Pancreas (tissue), 10 donors: Measurements from ENCODE around the gene TMOD2. TPM values are rescaled to one million over a fixed set of nuclear protein-coding genes. Genes with fewer than 3 reads are reported as not detected.
A peak's percentile ranks its signal among the peaks of the same experiment; 100 is the strongest.

Source experiments
- ATAC-seq, 4 donors: fragments of 200-7000 bp; cut with Tn5 transposase; one replicate each; pipeline versions ENCODE4 v1.8.0 to v1.9.1; 2020; ENCODE audit warnings: mild to moderate bottlenecking in 4 of 4, moderate library complexity in 4 of 4
- DNase-seq, 6 donors: peaks; one replicate each; pipeline ENCODE4 v3.0.0-alpha.2; 2020
- FAIRE-seq: peaks from 2 replicates; lab custom pipeline; 2012; peaks lifted over from hg19 to GRCh38; lab: Jason Lieb, UNC
- H3K27ac ChIP-seq, 4 donors: fragments of 200-600 bp; sonication (generic); 1 replicate in 3 of 4; 2 replicates in 1 of 4; pipeline versions ENCODE4 v1.5.0 to v1.8.0; 2020
- H3K27me3 ChIP-seq, 4 donors: fragments of 200-600 bp; one replicate each; pipeline ENCODE4 v1.8.0; 2021
- H3K36me3 ChIP-seq, 3 donors: fragments of 200-600 bp; sonication (generic) in 1 of 3; one replicate each; pipeline versions ENCODE4 v1.5.0 to v1.8.0; 2020 to 2021
- H3K4me1 ChIP-seq, 3 donors: fragments of 200-600 bp; one replicate each; pipeline ENCODE4 v1.8.0; 2021
- H3K4me3 ChIP-seq, 4 donors: fragments of 200-600 bp; sonication (generic) in 2 of 4; one replicate each; pipeline versions ENCODE4 v1.5.0 to v1.8.0; 2020 to 2021
- H3K9me3 ChIP-seq, 4 donors: fragments of 200-600 bp; one replicate each; pipeline ENCODE4 v1.8.0; 2021
- WGBS, 2 donors: extraction: QIAGEN DNeasy Blood & Tissue Kit; methylation state at CpG; one replicate each; pipeline ENCODE4 v1.1.7; 2013; 5-methylcytosine and 5-hydroxymethylcytosine counted together
- intact Hi-C, 3 donors: fragments of 100-400 bp; cut with DNase I; formaldehyde crosslinking; loops; one replicate each; pipeline versions ENCODE4 v1.11.1 to v1.14.2; 2022
- polyA plus RNA-seq, 2 donors: library from polyadenylated mRNA; stranded (reverse); fragments of 200-250 nt; gene quantifications; one replicate each; pipeline ENCODE4 v1.2.3, GENCODE V29; 2013
- total RNA-seq, 6 donors: library from RNA; stranded (reverse); fragmentation: NEBNext Ultra II Directional in 4 of 6; extraction: Animal tissue kit (Norgen Biotek cat#: 25700) in 4 of 6; gene quantifications; one replicate each; pipeline versions ENCODE4 v1.2.1 to v1.2.4, GENCODE V29; 2021 to 2023
- TF ChIP-seq, protein P1 (sequence below), 4 donors: fragments of 200-600 bp; sonication (generic) in 3 of 4; IDR thresholded peaks; one replicate each; pipeline versions ENCODE4 v1.5.0 to v1.8.0; 2021; ENCODE audit warnings: antibody characterized with exemption in 4 of 4
- donor health status: healthy with polysubstance abuse.
- donor health status: DM: no; HTN: no; CAD: no; lungs with moderate emphysema.
- donor health status: DM: no; HTN: no; CAD: no.
- donor health status: control.
- donor health status: control.
- donor health status: Bipolar disorder and iron deficiency.
- donor health status: DM: yes; HTN: yes; CAD: no.
- donor health status: DM: no; HTN: no; CAD: no.
- donor health status: DM: no; HTN: no; CAD: no.
- donor health status: DM: yes; HTN: yes; CAD: no.

Gene TMOD2
- total and polyA plus RNA-seq, 8 donors: 1.1 to 6.8 (median 3.3) TPM

- Histone ChIP-seq H3K27ac (no peak overlapping the region), H3K27me3 (no peaks in the 10 kb centered on the region), H3K9me3 (no peaks in the 10 kb centered on the region), H3K36me3 (no peaks in the 10 kb centered on the region), H3K4me1 (no peaks in the 10 kb centered on the region), H3K4me3 (no peak overlapping the region)
- intact Hi-C loops: loop anchor here in 2 of 3 donors (5.0 kb wide), 2 partner anchors 119 to 124 kb away; no protein-coding TSS in a partner anchor
- FAIRE-seq (no peak), ATAC-seq (peak in 2 of 4 donors; percentile 28 to 38), DNase-seq (no peak)
- WGBS, 2 donors: 55 to 59% methylated on average over 1 of the region's 1 CpG
- TF ChIP-seq, protein P1, sequence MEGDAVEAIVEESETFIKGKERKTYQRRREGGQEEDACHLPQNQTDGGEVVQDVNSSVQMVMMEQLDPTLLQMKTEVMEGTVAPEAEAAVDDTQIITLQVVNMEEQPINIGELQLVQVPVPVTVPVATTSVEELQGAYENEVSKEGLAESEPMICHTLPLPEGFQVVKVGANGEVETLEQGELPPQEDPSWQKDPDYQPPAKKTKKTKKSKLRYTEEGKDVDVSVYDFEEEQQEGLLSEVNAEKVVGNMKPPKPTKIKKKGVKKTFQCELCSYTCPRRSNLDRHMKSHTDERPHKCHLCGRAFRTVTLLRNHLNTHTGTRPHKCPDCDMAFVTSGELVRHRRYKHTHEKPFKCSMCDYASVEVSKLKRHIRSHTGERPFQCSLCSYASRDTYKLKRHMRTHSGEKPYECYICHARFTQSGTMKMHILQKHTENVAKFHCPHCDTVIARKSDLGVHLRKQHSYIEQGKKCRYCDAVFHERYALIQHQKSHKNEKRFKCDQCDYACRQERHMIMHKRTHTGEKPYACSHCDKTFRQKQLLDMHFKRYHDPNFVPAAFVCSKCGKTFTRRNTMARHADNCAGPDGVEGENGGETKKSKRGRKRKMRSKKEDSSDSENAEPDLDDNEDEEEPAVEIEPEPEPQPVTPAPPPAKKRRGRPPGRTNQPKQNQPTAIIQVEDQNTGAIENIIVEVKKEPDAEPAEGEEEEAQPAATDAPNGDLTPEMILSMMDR (IDR thresholded peaks at IDR 0.05): no peak
Measured at GRCh38 chr15:51771773-51772172, 20.4 kb downstream of the TMOD2 start.

DNA sequence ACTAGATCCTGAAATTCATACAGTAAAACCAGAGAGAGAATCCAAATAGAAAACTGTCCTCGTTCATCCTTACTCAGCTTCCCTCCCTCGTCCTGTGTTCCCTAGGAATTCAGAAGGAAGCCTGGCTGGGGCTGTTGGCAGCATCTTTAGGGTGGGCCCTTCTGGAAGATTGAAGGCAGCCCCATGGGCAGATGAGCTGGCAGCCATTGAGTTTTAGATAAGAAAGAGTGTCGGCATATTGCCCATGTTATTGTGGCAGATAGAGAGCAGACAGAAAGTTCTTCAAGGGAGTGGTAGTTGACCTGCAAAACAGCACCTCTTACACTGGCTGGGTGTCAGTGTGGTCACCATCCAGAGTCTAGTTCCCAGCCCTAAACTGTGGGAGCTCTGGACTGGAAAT lies 23.5 kb downstream of the TMOD2 start:
- no peak for DNase-seq
- Histone ChIP-seq H3K4me1 (no peaks in the 10 kb centered on the region), H3K27ac (no peak overlapping the region), H3K4me3 (no peak overlapping the region), H3K36me3 (no peaks in the 10 kb centered on the region), H3K27me3 (no peaks in the 10 kb centered on the region), H3K9me3 (no peaks in the 10 kb centered on the region)
- TF ChIP-seq, protein P1 (IDR thresholded peaks at IDR 0.05): no peak
- no peak for ATAC-seq
- intact Hi-C loops: loop anchor here in 2 of 3 donors (5.0 kb wide), 2 partner anchors 123 to 128 kb away; no protein-coding TSS in a partner anchor
- WGBS, 2 donors: 78 to 86% methylated on average over 3 of the region's 3 CpGs
- FAIRE-seq: no peak

- Histone ChIP-seq H3K4me3 (no peak overlapping the region), H3K36me3 (no peaks in the 10 kb centered on the region), H3K27me3 (no peaks in the 10 kb centered on the region), H3K4me1 (no peaks in the 10 kb centered on the region), H3K27ac (no peak overlapping the region), H3K9me3 (no peaks in the 10 kb centered on the region)
- peak; percentile 94 to 97 (median 96) for ATAC-seq
- TF ChIP-seq, protein P1 (IDR thresholded peaks at IDR 0.05): peak; percentile 38 to 55 (median 48)
- intact Hi-C loops: no loop called here
- DNase-seq: peak in 4 of 6 donors; percentile 21 to 67 (median 31)
- FAIRE-seq: no peak
- WGBS, 2 donors: 40 to 50% methylated on average over 11 of the region's 11 CpGs
Measured at GRCh38 chr15:51775967-51776816, 24.8 kb downstream of the TMOD2 start.

DNA sequence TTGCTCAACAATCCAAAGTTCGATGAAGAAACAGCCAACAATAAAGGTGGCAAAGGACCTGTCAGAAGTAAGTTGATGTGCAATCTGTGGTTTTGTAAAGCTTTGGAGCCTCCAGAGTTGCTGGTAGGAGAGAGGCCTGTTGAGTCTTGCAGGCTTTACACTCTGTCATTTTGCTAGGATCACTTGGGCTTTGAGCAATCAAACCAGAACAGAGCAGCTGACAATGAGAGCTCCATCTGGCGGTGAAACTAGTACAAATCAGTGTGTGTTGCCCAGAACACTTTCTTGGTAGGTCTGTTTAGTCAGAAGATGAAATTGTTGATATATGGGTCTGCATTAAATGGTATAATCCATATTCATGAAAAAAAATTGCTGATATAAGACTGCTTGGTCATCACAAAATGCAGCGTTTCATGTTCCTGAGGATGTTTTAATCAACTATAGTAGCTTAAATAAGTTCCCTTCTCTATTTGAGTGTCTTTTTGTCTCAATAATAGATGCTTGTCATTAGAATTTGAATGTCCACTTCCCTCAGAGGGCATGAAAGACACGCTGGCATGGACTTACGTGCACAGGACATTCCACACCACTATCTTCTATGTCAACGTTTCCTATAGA lies 25.7 kb downstream of the TMOD2 start:
- Histone ChIP-seq H3K9me3 (no peaks in the 10 kb centered on the region), H3K27ac (no peak overlapping the region), H3K4me1 (no peaks in the 10 kb centered on the region), H3K36me3 (no peaks in the 10 kb centered on the region), H3K27me3 (no peaks in the 10 kb centered on the region), H3K4me3 (no peak overlapping the region)
- DNase-seq (peak in 4 of 6 donors; percentile 41 to 76 (median 56)), FAIRE-seq (peak; percentile 74), ATAC-seq (peak; percentile 94 to 97 (median 96))
- TF ChIP-seq, protein P1 (IDR thresholded peaks at IDR 0.05): peak; percentile 34 to 62 (median 54)
- intact Hi-C loops: no loop called here
- WGBS, 2 donors: 43 to 49% methylated on average over 6 of the region's 6 CpGs
